ENCODE data around the gene C3orf20. TPM values are rescaled to one million over a fixed set of nuclear protein-coding genes. Genes with fewer than 3 reads are reported as not detected.

Gene C3orf20
- total and polyA plus RNA-seq, 2 of the 13 experiments (the other 11 are each of a cell fraction or from before 2014, with no cell fraction given), result 0.03 to 0.04 TPM

DNA sequence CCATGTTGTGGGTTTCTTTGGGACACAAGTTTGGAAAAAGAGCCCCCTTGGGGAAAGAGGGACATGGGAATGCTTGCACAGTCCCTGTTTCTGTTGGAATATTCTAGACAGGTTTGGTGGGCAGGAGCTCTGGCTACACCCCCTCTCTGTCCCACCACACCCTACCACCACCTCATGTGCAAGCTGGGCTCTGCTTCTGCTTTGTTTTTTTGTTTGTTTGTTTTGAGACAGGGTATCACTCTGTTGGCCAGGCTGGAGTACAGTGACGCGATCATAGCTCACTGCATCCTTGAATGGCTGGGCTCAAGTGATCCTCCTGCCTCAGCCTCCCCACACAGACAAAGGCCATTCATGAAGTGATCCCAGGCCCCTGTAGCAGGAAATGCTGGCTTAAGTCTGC lies 86.9 kb downstream of the C3orf20 start (continued):
- no peak for TF ChIP-seq MXI1 (IDR thresholded peaks at IDR 0.05; ENCODE audit: borderline replicate concordance, low read depth, low read length)

GRCh38 chr3:14762701-14763100 lies 87.8 kb downstream of the C3orf20 start:
- H3K27me3 ChIP-seq (ENCODE audit: control insufficient read depth in 1 of 2, insufficient read depth in 2 of 2, low read length in 2 of 2), result peaks cover 0 to 16% of the 10 kb centered on the region in 2 experiments; a peak in 1 of 5 replicates
- TF ChIP-seq STAT5B (CRISPR knock-in tag; IDR thresholded peaks at IDR 0.05), result no peak
- TF ChIP-seq, protein P1, sequence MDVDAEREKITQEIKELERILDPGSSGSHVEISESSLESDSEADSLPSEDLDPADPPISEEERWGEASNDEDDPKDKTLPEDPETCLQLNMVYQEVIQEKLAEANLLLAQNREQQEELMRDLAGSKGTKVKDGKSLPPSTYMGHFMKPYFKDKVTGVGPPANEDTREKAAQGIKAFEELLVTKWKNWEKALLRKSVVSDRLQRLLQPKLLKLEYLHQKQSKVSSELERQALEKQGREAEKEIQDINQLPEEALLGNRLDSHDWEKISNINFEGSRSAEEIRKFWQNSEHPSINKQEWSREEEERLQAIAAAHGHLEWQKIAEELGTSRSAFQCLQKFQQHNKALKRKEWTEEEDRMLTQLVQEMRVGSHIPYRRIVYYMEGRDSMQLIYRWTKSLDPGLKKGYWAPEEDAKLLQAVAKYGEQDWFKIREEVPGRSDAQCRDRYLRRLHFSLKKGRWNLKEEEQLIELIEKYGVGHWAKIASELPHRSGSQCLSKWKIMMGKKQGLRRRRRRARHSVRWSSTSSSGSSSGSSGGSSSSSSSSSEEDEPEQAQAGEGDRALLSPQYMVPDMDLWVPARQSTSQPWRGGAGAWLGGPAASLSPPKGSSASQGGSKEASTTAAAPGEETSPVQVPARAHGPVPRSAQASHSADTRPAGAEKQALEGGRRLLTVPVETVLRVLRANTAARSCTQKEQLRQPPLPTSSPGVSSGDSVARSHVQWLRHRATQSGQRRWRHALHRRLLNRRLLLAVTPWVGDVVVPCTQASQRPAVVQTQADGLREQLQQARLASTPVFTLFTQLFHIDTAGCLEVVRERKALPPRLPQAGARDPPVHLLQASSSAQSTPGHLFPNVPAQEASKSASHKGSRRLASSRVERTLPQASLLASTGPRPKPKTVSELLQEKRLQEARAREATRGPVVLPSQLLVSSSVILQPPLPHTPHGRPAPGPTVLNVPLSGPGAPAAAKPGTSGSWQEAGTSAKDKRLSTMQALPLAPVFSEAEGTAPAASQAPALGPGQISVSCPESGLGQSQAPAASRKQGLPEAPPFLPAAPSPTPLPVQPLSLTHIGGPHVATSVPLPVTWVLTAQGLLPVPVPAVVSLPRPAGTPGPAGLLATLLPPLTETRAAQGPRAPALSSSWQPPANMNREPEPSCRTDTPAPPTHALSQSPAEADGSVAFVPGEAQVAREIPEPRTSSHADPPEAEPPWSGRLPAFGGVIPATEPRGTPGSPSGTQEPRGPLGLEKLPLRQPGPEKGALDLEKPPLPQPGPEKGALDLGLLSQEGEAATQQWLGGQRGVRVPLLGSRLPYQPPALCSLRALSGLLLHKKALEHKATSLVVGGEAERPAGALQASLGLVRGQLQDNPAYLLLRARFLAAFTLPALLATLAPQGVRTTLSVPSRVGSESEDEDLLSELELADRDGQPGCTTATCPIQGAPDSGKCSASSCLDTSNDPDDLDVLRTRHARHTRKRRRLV (CRISPR knock-in tag; IDR thresholded peaks at IDR 0.05), result no peak
- POLR2A ChIA-PET, result no interaction called here
- BruUV-seq (replicated peaks), result no TSS peak
- no peak overlapping the region for H3K27ac ChIP-seq (ENCODE audit: extremely low read length, insufficient read depth, low read length)
- H2AFZ ChIP-seq (ENCODE audit: low read length), result no peak overlapping the region
- intact Hi-C loops (cut with micrococcal nuclease; ENCODE audit: unreplicated experiment) (no loop called here), in situ Hi-C loops (cut with HindIII; ENCODE audit: extremely low pct_ligation_motif_present, low pct_unique_long_range_greater_than_20kb) (no loop called here)
- H3K79me2 ChIP-seq (ENCODE audit: insufficient read depth, low read length), result no peaks in the 10 kb centered on the region
- H4K20me1 ChIP-seq (ENCODE audit: insufficient read depth, low read length), result no peaks in the 10 kb centered on the region
- H3K4me1 ChIP-seq (ENCODE audit: insufficient read depth, low read length), result no peaks in the 10 kb centered on the region
- H3K4me2 ChIP-seq (ENCODE audit: low read depth, low read length), result no peak overlapping the region
- WGBS (ENCODE audit: low lambda C conversion rate), result 0% methylated on average over 3 of the region's 3 CpGs
- H3K9ac ChIP-seq (ENCODE audit: insufficient read depth, low read depth, low read length), result no peak overlapping the region
- no peak overlapping the region for H3K4me3 ChIP-seq (replicated peaks in 1 of 3; ENCODE audit: insufficient read depth in 1 of 3, low read depth in 2 of 3, low read length in 3 of 3)
- no peak for FAIRE-seq
- no peaks in the 10 kb centered on the region for H3K36me3 ChIP-seq (replicated peaks in 1 of 2; ENCODE audit: control insufficient read depth in 1 of 2, insufficient read depth in 2 of 2, low read length in 2 of 2)
- CTCF ChIA-PET (ENCODE audit: low intra/inter-chr PET ratio, low total read pairs), result no interaction called here
- no peaks in the 10 kb centered on the region for H3K9me3 ChIP-seq (ENCODE audit: low read length)
- no peak for DNase-seq (ENCODE audit: low spot score)
- ATAC-seq, result no peak

Data from HepG2 (cell line).